GM12878 (cell line): ENCODE measurements around the gene PSMB1. TPM values are rescaled to one million over a fixed set of nuclear protein-coding genes. Genes with fewer than 3 reads are reported as not detected.

Experiments used
- ATAC-seq: fragments of 200-7000 bp; cut with Tn5 transposase; 3 replicates; pipeline ENCODE4 v1.9.1; 2020; ENCODE audit warnings: mild to moderate bottlenecking, moderate library complexity
- BruUV-seq: library from RNA; stranded (reverse); fragments of 400-500 nt; replicated peaks from 2 replicates; lab custom pipeline; 2021; lab: Mats Ljungman, UMichigan
- CTCF ChIA-PET: fragments of 300-600 bp; sonication (Branson Sonifier 250); formaldehyde crosslinking; extraction: SDS; loops from one replicate; lab custom pipeline; 2021; ENCODE audit warnings: inconsistent platforms; lab: Yijun Ruan, JAX
- POLR2A ChIA-PET: fragments of 350-600 bp; formaldehyde crosslinking; extraction: SDS; loops from one replicate; lab custom pipeline; 2021; ENCODE audit warnings: inconsistent platforms; lab: Charles Lee
- RAD21 ChIA-PET: fragments of 300-600 bp; sonication (Branson Sonifier 250); formaldehyde crosslinking; loops from one replicate; lab custom pipeline; 2023; ENCODE audit warnings: antibody characterized with exemption; ENCODE audit not compliant: unreplicated experiment; lab: Charles Lee
- SMC1A ChIA-PET: fragments of 300-600 bp; sonication (Branson Sonifier 250); formaldehyde crosslinking; loops from one replicate; lab custom pipeline; 2023; ENCODE audit not compliant: unreplicated experiment, uncharacterized antibody; lab: Charles Lee
- DNase-seq: peaks from one replicate; pipeline ENCODE4 v3.0.0-alpha.2; 2011; ENCODE audit warnings: low read depth, low spot score
- FAIRE-seq: peaks from 3 replicates; lab custom pipeline; 2011; peaks lifted over from hg19 to GRCh38; lab: Jason Lieb, UNC
- H2AFZ ChIP-seq: 2 replicates; pipeline ENCODE4 v1.6.0; 2011; ENCODE audit warnings: low read depth, low read length, control low read depth; ENCODE audit not compliant: control insufficient read depth
- H3K27ac ChIP-seq: 2 replicates; pipeline ENCODE4 v1.5.1; 2011; ENCODE audit warnings: control low read depth; ENCODE audit not compliant: control insufficient read depth, insufficient read depth
- H3K27me3 ChIP-seq, 2 experiments: replicated peaks in 1 of 2; 2 replicates each; pipeline versions ENCODE4 v1.6.0 to v1.6.1; 2011; ENCODE audit warnings: low read length in 1 of 2; ENCODE audit not compliant: control insufficient read depth in 2 of 2, insufficient read depth in 2 of 2
- H3K36me3 ChIP-seq, 2 experiments: 2 replicates each; pipeline ENCODE4 v1.5.1; 2011; ENCODE audit warnings: low read length in 1 of 2; ENCODE audit not compliant: control insufficient read depth in 2 of 2, insufficient read depth in 2 of 2
- H3K4me1 ChIP-seq: 2 replicates; pipeline ENCODE4 v1.6.1; 2011; ENCODE audit warnings: mild to moderate bottlenecking, low read length, moderate library complexity, mixed read lengths; ENCODE audit not compliant: control insufficient read depth, insufficient read depth
- H3K4me2 ChIP-seq: 2 replicates; pipeline ENCODE4 v1.6.0; 2011; ENCODE audit warnings: control low read depth; ENCODE audit not compliant: control insufficient read depth, insufficient read depth
- H3K4me3 ChIP-seq: fragments of 200-600 bp; sonication (generic); 2 replicates; pipeline ENCODE4 v1.5.1; 2016
- H3K79me2 ChIP-seq: 2 replicates; pipeline ENCODE4 v1.6.0; 2011; ENCODE audit warnings: low read length; ENCODE audit not compliant: control insufficient read depth, insufficient read depth
- H3K9ac ChIP-seq: 2 replicates; pipeline ENCODE4 v1.8.0; 2011; ENCODE audit warnings: low read length, control low read depth, mixed read lengths; ENCODE audit not compliant: control insufficient read depth, insufficient read depth
- H3K9me3 ChIP-seq: replicated peaks from 3 replicates; pipeline ENCODE4 v1.5.1; 2011; ENCODE audit warnings: mild to moderate bottlenecking, low read length; ENCODE audit not compliant: control insufficient read depth, insufficient read depth
- H4K20me1 ChIP-seq: 2 replicates; pipeline ENCODE4 v1.6.0; 2011; ENCODE audit not compliant: control insufficient read depth, insufficient read depth
- HDAC6 ChIP-seq: fragments of 200-600 bp; sonication (generic); IDR thresholded peaks from one replicate; pipeline ENCODE4 v1.8.0; 2017; ENCODE audit warnings: antibody characterized with exemption; ENCODE audit not compliant: unreplicated experiment
- IKZF1 ChIP-seq: fragments of 450-650 bp; conservative IDR thresholded peaks from 2 replicates; pipeline ENCODE4 v1.6.1; 2017; ENCODE audit warnings: antibody characterized with exemption, mild to moderate bottlenecking
- MXI1 ChIP-seq: fragments of 150-350 bp; IDR thresholded peaks from 2 replicates; pipeline ENCODE4 v1.6.1; 2011; ENCODE audit warnings: low read depth, mild to moderate bottlenecking, inconsistent platforms, low read length, improper control_type of control experiment
- RAD51 ChIP-seq: fragments of 450-650 bp; IDR thresholded peaks from 2 replicates; pipeline ENCODE4 v1.6.1; 2016; ENCODE audit warnings: moderate library complexity, mild to moderate bottlenecking, inconsistent platforms
- REST ChIP-seq: IDR thresholded peaks from 2 replicates; pipeline ENCODE4 v1.6.1; 2012; ENCODE audit warnings: mild to moderate bottlenecking, low read depth, low read length
- SIX5 ChIP-seq: IDR thresholded peaks from 2 replicates; pipeline ENCODE4 v1.6.1; 2011; ENCODE audit warnings: mild to moderate bottlenecking, low read depth, low read length, moderate library complexity; ENCODE audit not compliant: severe bottlenecking
- STAT1 ChIP-seq: fragments of 450-650 bp; conservative IDR thresholded peaks from 2 replicates; pipeline ENCODE4 v1.6.1; 2014; ENCODE audit warnings: antibody characterized with exemption, mild to moderate bottlenecking
- STAT3 ChIP-seq: IDR thresholded peaks from 2 replicates; pipeline ENCODE4 v1.6.1; 2011; ENCODE audit warnings: low read depth, low read length, improper control_type of control experiment
- in situ Hi-C: fragments of 300-500 bp; cut with MboI; formaldehyde crosslinking; loops from 9 replicates; pipeline ENCODE4 v1.14.3; 2018; ENCODE audit warnings: mixed read lengths
- intact Hi-C: fragments of 100-400 bp; cut with micrococcal nuclease; formaldehyde crosslinking; loops from one replicate; pipeline ENCODE4 v1.14.2; 2022; ENCODE audit not compliant: unreplicated experiment
- polyA plus RNA-seq, 11 experiments: library from polyadenylated mRNA; depleted of rRNA in 4 of 11; unstranded in 6 of 11; stranded (reverse) in 5 of 11; fragments of >200 nt; fragmentation: Nextera tagmentation in 4 of 11; fragmentation: Illumina TruSeq in 1 of 11; extraction: Ambion mirVana in 4 of 11; extraction: Trizol in 1 of 11; gene quantifications; 1 replicate in 1 of 11; 2 replicates in 10 of 11; pipeline versions ENCODE4 v1.2.1 to v1.2.3, GENCODE V29; 2011 to 2016; ENCODE audit warnings: inconsistent platforms in 2 of 11, missing spikeins in 2 of 11, low read depth in 1 of 11
- total RNA-seq, 4 experiments: library from RNA; depleted of rRNA in 3 of 4; stranded (reverse); fragments of >200 nt in 3 of 4; fragmentation: Illumina TruSeq in 1 of 4; extraction: Trizol in 1 of 4; gene quantifications; 2 replicates each; pipeline versions ENCODE4 v1.2.1 to v1.2.3, GENCODE V29; 2013 to 2021
- TF ChIP-seq, protein P1 (sequence below): fragments of 450-650 bp; formaldehyde crosslinking; IDR thresholded peaks from 2 replicates; pipeline ENCODE4 v1.5.0; 2022; ENCODE audit warnings: mild to moderate bottlenecking, missing genetic modification characterization
- TF ChIP-seq, protein P2 (sequence below): fragments of 450-650 bp; IDR thresholded peaks from 2 replicates; pipeline ENCODE4 v1.6.1; 2017; ENCODE audit warnings: mild to moderate bottlenecking
- TF ChIP-seq, protein P3 (sequence below): fragments of 450-650 bp; IDR thresholded peaks from 2 replicates; pipeline ENCODE4 v1.6.1; 2017; ENCODE audit warnings: mild to moderate bottlenecking, low read depth, inconsistent platforms; ENCODE audit not compliant: poor library complexity, severe bottlenecking

The PSMB1 gene
- total and polyA plus RNA-seq, 10 of the 15 experiments (the other 5 are each of a cell fraction or from before 2014, with no cell fraction given) = 208 to 1,317 (median 508) TPM

DNA sequence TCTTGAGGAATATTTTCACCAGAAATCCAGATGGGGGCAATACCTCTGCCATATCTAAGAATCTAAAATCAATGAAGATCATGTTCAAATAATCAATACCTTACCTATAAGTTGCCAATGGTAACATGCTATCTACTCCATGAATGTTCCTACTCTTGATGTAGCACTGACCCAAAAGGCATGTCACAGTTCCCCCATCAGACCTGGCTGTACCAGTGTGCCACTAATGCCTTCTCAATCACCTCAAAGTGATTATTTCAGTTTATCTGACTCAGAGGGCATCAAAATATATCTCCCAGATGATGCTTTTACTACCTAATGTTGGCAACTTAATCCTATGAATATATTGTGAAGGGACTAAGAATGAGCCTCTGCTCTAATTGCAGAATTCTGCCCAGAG, 25.8 kb upstream of the PSMB1 start:
- Histone ChIP-seq H2AFZ (no peak overlapping the region), H3K9me3 (no peaks in the 10 kb centered on the region), H3K9ac (no peak overlapping the region), H3K27me3 (no peaks in the 10 kb centered on the region), H3K4me1 (no peaks in the 10 kb centered on the region), H3K4me2 (no peak overlapping the region), H3K27ac (no peak overlapping the region), H3K79me2 (peaks cover 15% of the 10 kb centered on the region), H3K36me3 (peaks cover 0 to 22% of the 10 kb centered on the region in 2 experiments), H3K4me3 (no peak overlapping the region), H4K20me1 (no peaks in the 10 kb centered on the region)
- ChIA-PET POLR2A (no interaction called here), SMC1A (no interaction called here), CTCF (no interaction called here), RAD21 (no interaction called here)
- no TSS peak for BruUV-seq
- ATAC-seq (no peak), FAIRE-seq (no peak), DNase-seq (no peak)
- intact Hi-C loops = no loop called here
- in situ Hi-C loops = no loop called here
- TF ChIP-seq, protein P1, sequence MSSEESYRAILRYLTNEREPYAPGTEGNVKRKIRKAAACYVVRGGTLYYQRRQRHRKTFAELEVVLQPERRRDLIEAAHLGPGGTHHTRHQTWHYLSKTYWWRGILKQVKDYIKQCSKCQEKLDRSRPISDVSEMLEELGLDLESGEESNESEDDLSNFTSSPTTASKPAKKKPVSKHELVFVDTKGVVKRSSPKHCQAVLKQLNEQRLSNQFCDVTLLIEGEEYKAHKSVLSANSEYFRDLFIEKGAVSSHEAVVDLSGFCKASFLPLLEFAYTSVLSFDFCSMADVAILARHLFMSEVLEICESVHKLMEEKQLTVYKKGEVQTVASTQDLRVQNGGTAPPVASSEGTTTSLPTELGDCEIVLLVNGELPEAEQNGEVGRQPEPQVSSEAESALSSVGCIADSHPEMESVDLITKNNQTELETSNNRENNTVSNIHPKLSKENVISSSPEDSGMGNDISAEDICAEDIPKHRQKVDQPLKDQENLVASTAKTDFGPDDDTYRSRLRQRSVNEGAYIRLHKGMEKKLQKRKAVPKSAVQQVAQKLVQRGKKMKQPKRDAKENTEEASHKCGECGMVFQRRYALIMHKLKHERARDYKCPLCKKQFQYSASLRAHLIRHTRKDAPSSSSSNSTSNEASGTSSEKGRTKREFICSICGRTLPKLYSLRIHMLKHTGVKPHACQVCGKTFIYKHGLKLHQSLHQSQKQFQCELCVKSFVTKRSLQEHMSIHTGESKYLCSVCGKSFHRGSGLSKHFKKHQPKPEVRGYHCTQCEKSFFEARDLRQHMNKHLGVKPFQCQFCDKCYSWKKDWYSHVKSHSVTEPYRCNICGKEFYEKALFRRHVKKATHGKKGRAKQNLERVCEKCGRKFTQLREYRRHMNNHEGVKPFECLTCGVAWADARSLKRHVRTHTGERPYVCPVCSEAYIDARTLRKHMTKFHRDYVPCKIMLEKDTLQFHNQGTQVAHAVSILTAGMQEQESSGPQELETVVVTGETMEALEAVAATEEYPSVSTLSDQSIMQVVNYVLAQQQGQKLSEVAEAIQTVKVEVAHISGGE = no peak
- TF ChIP-seq, protein P2, sequence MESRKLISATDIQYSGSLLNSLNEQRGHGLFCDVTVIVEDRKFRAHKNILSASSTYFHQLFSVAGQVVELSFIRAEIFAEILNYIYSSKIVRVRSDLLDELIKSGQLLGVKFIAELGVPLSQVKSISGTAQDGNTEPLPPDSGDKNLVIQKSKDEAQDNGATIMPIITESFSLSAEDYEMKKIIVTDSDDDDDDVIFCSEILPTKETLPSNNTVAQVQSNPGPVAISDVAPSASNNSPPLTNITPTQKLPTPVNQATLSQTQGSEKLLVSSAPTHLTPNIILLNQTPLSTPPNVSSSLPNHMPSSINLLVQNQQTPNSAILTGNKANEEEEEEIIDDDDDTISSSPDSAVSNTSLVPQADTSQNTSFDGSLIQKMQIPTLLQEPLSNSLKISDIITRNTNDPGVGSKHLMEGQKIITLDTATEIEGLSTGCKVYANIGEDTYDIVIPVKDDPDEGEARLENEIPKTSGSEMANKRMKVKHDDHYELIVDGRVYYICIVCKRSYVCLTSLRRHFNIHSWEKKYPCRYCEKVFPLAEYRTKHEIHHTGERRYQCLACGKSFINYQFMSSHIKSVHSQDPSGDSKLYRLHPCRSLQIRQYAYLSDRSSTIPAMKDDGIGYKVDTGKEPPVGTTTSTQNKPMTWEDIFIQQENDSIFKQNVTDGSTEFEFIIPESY = no peak
- TF ChIP-seq MXI1 (no peak), HDAC6 (no peak), IKZF1 (no peak), REST (no peak), RAD51 (no peak), SIX5 (no peak), STAT3 (no peak), STAT1 (no peak)
- TF ChIP-seq, protein P3, sequence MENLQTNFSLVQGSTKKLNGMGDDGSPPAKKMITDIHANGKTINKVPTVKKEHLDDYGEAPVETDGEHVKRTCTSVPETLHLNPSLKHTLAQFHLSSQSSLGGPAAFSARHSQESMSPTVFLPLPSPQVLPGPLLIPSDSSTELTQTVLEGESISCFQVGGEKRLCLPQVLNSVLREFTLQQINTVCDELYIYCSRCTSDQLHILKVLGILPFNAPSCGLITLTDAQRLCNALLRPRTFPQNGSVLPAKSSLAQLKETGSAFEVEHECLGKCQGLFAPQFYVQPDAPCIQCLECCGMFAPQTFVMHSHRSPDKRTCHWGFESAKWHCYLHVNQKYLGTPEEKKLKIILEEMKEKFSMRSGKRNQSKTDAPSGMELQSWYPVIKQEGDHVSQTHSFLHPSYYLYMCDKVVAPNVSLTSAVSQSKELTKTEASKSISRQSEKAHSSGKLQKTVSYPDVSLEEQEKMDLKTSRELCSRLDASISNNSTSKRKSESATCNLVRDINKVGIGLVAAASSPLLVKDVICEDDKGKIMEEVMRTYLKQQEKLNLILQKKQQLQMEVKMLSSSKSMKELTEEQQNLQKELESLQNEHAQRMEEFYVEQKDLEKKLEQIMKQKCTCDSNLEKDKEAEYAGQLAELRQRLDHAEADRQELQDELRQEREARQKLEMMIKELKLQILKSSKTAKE = no peak
